Panc1 (cell line): ENCODE data around the gene PRR22. TPM values are rescaled to one million over a fixed set of nuclear protein-coding genes. Genes with fewer than 3 reads are reported as not detected.

Experiments used
- ATAC-seq: fragments of 200-7000 bp; cut with Tn5 transposase; 2 replicates; pipeline ENCODE4 v1.9.1; 2020; ENCODE audit warnings: mild to moderate bottlenecking, moderate library complexity
- BruUV-seq: library from RNA; stranded (reverse); fragments of 400-500 nt; replicated peaks from 2 replicates; lab custom pipeline; 2021; lab: Mats Ljungman, UMichigan
- CTCF ChIA-PET: fragments of 300-600 bp; sonication (Branson Sonifier 250); formaldehyde crosslinking; loops from one replicate; lab custom pipeline; 2022; ENCODE audit warnings: antibody characterized with exemption; lab: Charles Lee
- POLR2A ChIA-PET: fragments of 300-600 bp; sonication (Branson Sonifier 250); formaldehyde crosslinking; loops from one replicate; lab custom pipeline; 2022; ENCODE audit warnings: antibody characterized with exemption; lab: Charles Lee
- DNase-seq: peaks from one replicate; pipeline ENCODE4 v3.0.0-alpha.2; 2010; ENCODE audit warnings: low read depth, low spot score
- H3K27ac ChIP-seq: 2 replicates; pipeline ENCODE4 v1.5.1; 2011; ENCODE audit warnings: mild to moderate bottlenecking, low read length, inconsistent platforms
- H3K27me3 ChIP-seq: fragments of 200-500 bp; sonication (Bioruptor generic); 2 replicates; pipeline ENCODE4 v1.6.0; 2014; ENCODE audit warnings: low read length, inconsistent platforms; ENCODE audit not compliant: control insufficient read depth, insufficient read depth
- H3K36me3 ChIP-seq: fragments of 200-500 bp; sonication (Bioruptor generic); 2 replicates; pipeline ENCODE4 v1.5.1; 2014; ENCODE audit warnings: inconsistent platforms, mild to moderate bottlenecking, low read length, moderate library complexity; ENCODE audit not compliant: control insufficient read depth, insufficient read depth
- H3K4me1 ChIP-seq: 2 replicates; pipeline ENCODE4 v1.5.1; 2011; ENCODE audit warnings: inconsistent platforms, mild to moderate bottlenecking, low read length, moderate library complexity; ENCODE audit not compliant: control insufficient read depth, insufficient read depth
- H3K4me3 ChIP-seq, 2 experiments: 2 replicates each; pipeline ENCODE4 v1.5.1; 2011 to 2012; ENCODE audit warnings: low read depth in 2 of 2, low read length in 2 of 2, mild to moderate bottlenecking in 2 of 2, inconsistent platforms in 1 of 2, moderate library complexity in 1 of 2
- H3K9me3 ChIP-seq: fragments of 200-500 bp; sonication (Bioruptor generic); 2 replicates; pipeline ENCODE4 v1.5.1; 2014; ENCODE audit warnings: low read depth, mild to moderate bottlenecking, inconsistent platforms, low read length, moderate library complexity; ENCODE audit not compliant: control insufficient read depth, insufficient read depth
- POLR2AphosphoS5 ChIP-seq: IDR thresholded peaks from 2 replicates; pipeline ENCODE4 v1.6.1; 2012; ENCODE audit warnings: mild to moderate bottlenecking, low read depth, low read length, moderate library complexity
- REST ChIP-seq, 2 experiments: IDR thresholded peaks; 2 replicates each; pipeline ENCODE4 v1.6.1; 2011 to 2012; ENCODE audit warnings: low read depth in 2 of 2, control low read depth in 1 of 2, low read length in 1 of 2, mild to moderate bottlenecking in 1 of 2, moderate library complexity in 1 of 2; ENCODE audit not compliant: insufficient read depth in 1 of 2
- SIN3A ChIP-seq: IDR thresholded peaks from 2 replicates; pipeline ENCODE4 v1.6.1; 2012; ENCODE audit warnings: low read depth, mild to moderate bottlenecking, low read length, moderate library complexity, borderline replicate concordance; ENCODE audit not compliant: insufficient read depth
- TCF7L2 ChIP-seq: IDR thresholded peaks from 2 replicates; pipeline ENCODE4 v1.6.1; 2011; ENCODE audit warnings: mild to moderate bottlenecking, low read depth, low read length, inconsistent platforms
- in situ Hi-C: cut with HindIII; loops from 2 replicates; pipeline ENCODE4 v1.10.0; 2016; ENCODE audit warnings: low sequenced_read_pairs, low pct_unique_long_range_greater_than_20kb
- intact Hi-C: fragments of 100-400 bp; cut with micrococcal nuclease; formaldehyde crosslinking; loops from one replicate; pipeline ENCODE4 v1.10.0; 2022; ENCODE audit not compliant: unreplicated experiment
- total RNA-seq: library from RNA; stranded (reverse); gene quantifications from one replicate; pipeline ENCODE4 v1.2.1, GENCODE V29; 2021; ENCODE audit not compliant: unreplicated experiment
- TF ChIP-seq, protein P1 (sequence below): fragments of 450-650 bp; IDR thresholded peaks from 2 replicates; pipeline ENCODE4 v1.5.1; 2017; ENCODE audit warnings: mild to moderate bottlenecking

PRR22 gene
- total RNA-seq, 1 experiment from 2014 or later: 5.9 TPM

- ATAC-seq (no peak), DNase-seq (no peak)
- TF ChIP-seq SIN3A (no peak), REST (IDR thresholded peaks at IDR 0.05; ENCODE audit: insufficient read depth in 1 of 2, low read depth in 2 of 2, low read length in 1 of 2) (no peak), POLR2AphosphoS5 (no peak), TCF7L2 (no peak)
- TF ChIP-seq, protein P1, sequence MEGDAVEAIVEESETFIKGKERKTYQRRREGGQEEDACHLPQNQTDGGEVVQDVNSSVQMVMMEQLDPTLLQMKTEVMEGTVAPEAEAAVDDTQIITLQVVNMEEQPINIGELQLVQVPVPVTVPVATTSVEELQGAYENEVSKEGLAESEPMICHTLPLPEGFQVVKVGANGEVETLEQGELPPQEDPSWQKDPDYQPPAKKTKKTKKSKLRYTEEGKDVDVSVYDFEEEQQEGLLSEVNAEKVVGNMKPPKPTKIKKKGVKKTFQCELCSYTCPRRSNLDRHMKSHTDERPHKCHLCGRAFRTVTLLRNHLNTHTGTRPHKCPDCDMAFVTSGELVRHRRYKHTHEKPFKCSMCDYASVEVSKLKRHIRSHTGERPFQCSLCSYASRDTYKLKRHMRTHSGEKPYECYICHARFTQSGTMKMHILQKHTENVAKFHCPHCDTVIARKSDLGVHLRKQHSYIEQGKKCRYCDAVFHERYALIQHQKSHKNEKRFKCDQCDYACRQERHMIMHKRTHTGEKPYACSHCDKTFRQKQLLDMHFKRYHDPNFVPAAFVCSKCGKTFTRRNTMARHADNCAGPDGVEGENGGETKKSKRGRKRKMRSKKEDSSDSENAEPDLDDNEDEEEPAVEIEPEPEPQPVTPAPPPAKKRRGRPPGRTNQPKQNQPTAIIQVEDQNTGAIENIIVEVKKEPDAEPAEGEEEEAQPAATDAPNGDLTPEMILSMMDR: no peak
- peaks cover 4% of the 10 kb centered on the region for H3K4me1 ChIP-seq
- CTCF ChIA-PET: interaction anchor here (0.6 to 0.7 kb wide), 4 partner anchors 14 to 1598 kb away, joined by 3 to 9 read pairs (median 4); no protein-coding TSS in a partner anchor
- no TSS peak for BruUV-seq
- H3K27me3 ChIP-seq: no peaks in the 10 kb centered on the region
- no peaks in the 10 kb centered on the region for H3K36me3 ChIP-seq
- no peaks in the 10 kb centered on the region for H3K9me3 ChIP-seq
- in situ Hi-C loops (no loop called here), intact Hi-C loops (loop anchor here (10.0 kb wide), 1 partner anchor 87 kb away; no protein-coding TSS in a partner anchor)
- H3K27ac ChIP-seq: no peak overlapping the region
- POLR2A ChIA-PET: no interaction called here
- no peak overlapping the region for H3K4me3 ChIP-seq
Measured at GRCh38 chr19:5808120-5808816, 23.7 kb upstream of the PRR22 start.

- TF ChIP-seq POLR2AphosphoS5: no peak
- no peak for TF ChIP-seq REST (IDR thresholded peaks at IDR 0.05; ENCODE audit: insufficient read depth in 1 of 2, low read depth in 2 of 2, low read length in 1 of 2)
- TF ChIP-seq, protein P1: no peak
- TF ChIP-seq SIN3A: no peak
- TF ChIP-seq TCF7L2: no peak
- H3K9me3 ChIP-seq: no peaks in the 10 kb centered on the region
- H3K4me3 ChIP-seq: no peak overlapping the region
- H3K4me1 ChIP-seq: peaks cover 4% of the 10 kb centered on the region
- H3K27me3 ChIP-seq: no peaks in the 10 kb centered on the region
- ChIA-PET POLR2A (no interaction called here), CTCF (interaction anchor here (0.6 to 0.7 kb wide), 2 partner anchors 10 to 16 kb away, joined by 4 read pairs; no protein-coding TSS in a partner anchor)
- intact Hi-C loops (loop anchor here (10.0 kb wide), 1 partner anchor 88 kb away; no protein-coding TSS in a partner anchor), in situ Hi-C loops (no loop called here)
- no TSS peak for BruUV-seq
- H3K27ac ChIP-seq: no peak overlapping the region
- ATAC-seq (no peak), DNase-seq (no peak)
- H3K36me3 ChIP-seq: no peaks in the 10 kb centered on the region
Measured at GRCh38 chr19:5806905-5807304, 22.4 kb upstream of the PRR22 start.
